Panc1 (cell line): ENCODE results near the gene NCBP1. TPM values are rescaled to one million over a fixed set of nuclear protein-coding genes. Genes with fewer than 3 reads are reported as not detected.

ENCODE experiments used
- ATAC-seq: fragments of 200-7000 bp; cut with Tn5 transposase; 2 replicates; pipeline ENCODE4 v1.9.1; 2020; ENCODE audit warnings: mild to moderate bottlenecking, moderate library complexity
- BruUV-seq: library from RNA; stranded (reverse); fragments of 400-500 nt; replicated peaks from 2 replicates; lab custom pipeline; 2021; lab: Mats Ljungman, UMichigan
- CTCF ChIA-PET: fragments of 300-600 bp; sonication (Branson Sonifier 250); formaldehyde crosslinking; loops from one replicate; lab custom pipeline; 2022; ENCODE audit warnings: antibody characterized with exemption; lab: Charles Lee
- POLR2A ChIA-PET: fragments of 300-600 bp; sonication (Branson Sonifier 250); formaldehyde crosslinking; loops from one replicate; lab custom pipeline; 2022; ENCODE audit warnings: antibody characterized with exemption; lab: Charles Lee
- DNase-seq: peaks from one replicate; pipeline ENCODE4 v3.0.0-alpha.2; 2010; ENCODE audit warnings: low read depth, low spot score
- H3K27ac ChIP-seq: 2 replicates; pipeline ENCODE4 v1.5.1; 2011; ENCODE audit warnings: mild to moderate bottlenecking, low read length, inconsistent platforms
- H3K27me3 ChIP-seq: fragments of 200-500 bp; sonication (Bioruptor generic); 2 replicates; pipeline ENCODE4 v1.6.0; 2014; ENCODE audit warnings: low read length, inconsistent platforms; ENCODE audit not compliant: control insufficient read depth, insufficient read depth
- H3K36me3 ChIP-seq: fragments of 200-500 bp; sonication (Bioruptor generic); 2 replicates; pipeline ENCODE4 v1.5.1; 2014; ENCODE audit warnings: inconsistent platforms, mild to moderate bottlenecking, low read length, moderate library complexity; ENCODE audit not compliant: control insufficient read depth, insufficient read depth
- H3K4me1 ChIP-seq: 2 replicates; pipeline ENCODE4 v1.5.1; 2011; ENCODE audit warnings: inconsistent platforms, mild to moderate bottlenecking, low read length, moderate library complexity; ENCODE audit not compliant: control insufficient read depth, insufficient read depth
- H3K4me3 ChIP-seq, 2 experiments: 2 replicates each; pipeline ENCODE4 v1.5.1; 2011 to 2012; ENCODE audit warnings: low read depth in 2 of 2, low read length in 2 of 2, mild to moderate bottlenecking in 2 of 2, inconsistent platforms in 1 of 2, moderate library complexity in 1 of 2
- H3K9me3 ChIP-seq: fragments of 200-500 bp; sonication (Bioruptor generic); 2 replicates; pipeline ENCODE4 v1.5.1; 2014; ENCODE audit warnings: low read depth, mild to moderate bottlenecking, inconsistent platforms, low read length, moderate library complexity; ENCODE audit not compliant: control insufficient read depth, insufficient read depth
- POLR2AphosphoS5 ChIP-seq: IDR thresholded peaks from 2 replicates; pipeline ENCODE4 v1.6.1; 2012; ENCODE audit warnings: mild to moderate bottlenecking, low read depth, low read length, moderate library complexity
- SIN3A ChIP-seq: IDR thresholded peaks from 2 replicates; pipeline ENCODE4 v1.6.1; 2012; ENCODE audit warnings: low read depth, mild to moderate bottlenecking, low read length, moderate library complexity, borderline replicate concordance; ENCODE audit not compliant: insufficient read depth
- TCF7L2 ChIP-seq: IDR thresholded peaks from 2 replicates; pipeline ENCODE4 v1.6.1; 2011; ENCODE audit warnings: mild to moderate bottlenecking, low read depth, low read length, inconsistent platforms
- in situ Hi-C: cut with HindIII; loops from 2 replicates; pipeline ENCODE4 v1.10.0; 2016; ENCODE audit warnings: low sequenced_read_pairs, low pct_unique_long_range_greater_than_20kb
- intact Hi-C: fragments of 100-400 bp; cut with micrococcal nuclease; formaldehyde crosslinking; loops from one replicate; pipeline ENCODE4 v1.10.0; 2022; ENCODE audit not compliant: unreplicated experiment
- total RNA-seq: library from RNA; stranded (reverse); gene quantifications from one replicate; pipeline ENCODE4 v1.2.1, GENCODE V29; 2021; ENCODE audit not compliant: unreplicated experiment
- TF ChIP-seq, protein P1 (sequence below), 2 experiments: IDR thresholded peaks; 2 replicates each; pipeline ENCODE4 v1.6.1; 2011 to 2012; ENCODE audit warnings: low read depth in 2 of 2, control low read depth in 1 of 2, low read length in 1 of 2, mild to moderate bottlenecking in 1 of 2, moderate library complexity in 1 of 2; ENCODE audit not compliant: insufficient read depth in 1 of 2
- TF ChIP-seq, protein P2 (sequence below): fragments of 450-650 bp; IDR thresholded peaks from 2 replicates; pipeline ENCODE4 v1.5.1; 2017; ENCODE audit warnings: mild to moderate bottlenecking

NCBP1 gene
- total RNA-seq, 1 experiment from 2014 or later: 30.1 TPM

DNA sequence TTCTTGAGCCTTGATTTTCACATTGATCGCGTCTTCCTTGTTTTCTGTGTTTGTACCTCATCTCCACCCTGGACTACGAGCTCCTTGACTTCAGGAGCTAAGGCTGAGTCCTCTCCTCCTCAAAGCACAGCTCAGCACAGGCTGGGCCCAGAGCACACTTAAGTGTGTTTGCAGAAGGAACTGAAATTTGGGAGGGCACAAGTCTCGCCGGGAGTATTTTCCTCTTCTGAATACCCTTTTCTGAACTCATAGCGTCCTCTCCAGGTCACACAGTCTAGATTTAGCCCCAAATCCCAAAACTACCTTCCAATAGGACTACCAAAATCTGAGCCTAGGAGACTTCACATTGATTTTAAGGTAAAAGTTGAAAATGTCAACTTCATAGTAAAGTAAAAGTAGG, 42.1 kb upstream of the NCBP1 start:
- intact Hi-C loops: no loop called here

DNA sequence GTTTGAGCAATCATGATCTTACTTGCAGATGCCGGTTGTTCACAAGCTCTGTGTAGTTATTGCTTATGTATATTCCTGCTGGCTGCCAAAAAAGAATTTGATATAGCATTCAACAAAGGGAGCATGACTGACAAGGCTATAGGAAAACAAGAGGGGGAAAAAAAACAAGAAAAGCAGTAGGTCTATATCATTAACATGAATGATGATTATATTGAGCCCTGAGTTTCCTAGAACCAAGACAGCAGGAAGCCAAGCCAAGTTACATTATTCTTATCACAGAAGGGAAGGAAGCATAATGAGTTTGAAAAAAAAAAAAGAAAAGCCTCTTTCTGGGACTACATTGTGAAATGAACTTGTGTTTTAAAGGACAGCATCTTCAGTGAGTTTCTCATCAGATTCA, 41.5 kb upstream of the NCBP1 start:
- Histone ChIP-seq H3K4me3 (no peak overlapping the region), H3K9me3 (no peaks in the 10 kb centered on the region), H3K36me3 (no peaks in the 10 kb centered on the region), H3K27me3 (no peaks in the 10 kb centered on the region), H3K4me1 (no peaks in the 10 kb centered on the region), H3K27ac (no peak overlapping the region)
- TF ChIP-seq, protein P1, sequence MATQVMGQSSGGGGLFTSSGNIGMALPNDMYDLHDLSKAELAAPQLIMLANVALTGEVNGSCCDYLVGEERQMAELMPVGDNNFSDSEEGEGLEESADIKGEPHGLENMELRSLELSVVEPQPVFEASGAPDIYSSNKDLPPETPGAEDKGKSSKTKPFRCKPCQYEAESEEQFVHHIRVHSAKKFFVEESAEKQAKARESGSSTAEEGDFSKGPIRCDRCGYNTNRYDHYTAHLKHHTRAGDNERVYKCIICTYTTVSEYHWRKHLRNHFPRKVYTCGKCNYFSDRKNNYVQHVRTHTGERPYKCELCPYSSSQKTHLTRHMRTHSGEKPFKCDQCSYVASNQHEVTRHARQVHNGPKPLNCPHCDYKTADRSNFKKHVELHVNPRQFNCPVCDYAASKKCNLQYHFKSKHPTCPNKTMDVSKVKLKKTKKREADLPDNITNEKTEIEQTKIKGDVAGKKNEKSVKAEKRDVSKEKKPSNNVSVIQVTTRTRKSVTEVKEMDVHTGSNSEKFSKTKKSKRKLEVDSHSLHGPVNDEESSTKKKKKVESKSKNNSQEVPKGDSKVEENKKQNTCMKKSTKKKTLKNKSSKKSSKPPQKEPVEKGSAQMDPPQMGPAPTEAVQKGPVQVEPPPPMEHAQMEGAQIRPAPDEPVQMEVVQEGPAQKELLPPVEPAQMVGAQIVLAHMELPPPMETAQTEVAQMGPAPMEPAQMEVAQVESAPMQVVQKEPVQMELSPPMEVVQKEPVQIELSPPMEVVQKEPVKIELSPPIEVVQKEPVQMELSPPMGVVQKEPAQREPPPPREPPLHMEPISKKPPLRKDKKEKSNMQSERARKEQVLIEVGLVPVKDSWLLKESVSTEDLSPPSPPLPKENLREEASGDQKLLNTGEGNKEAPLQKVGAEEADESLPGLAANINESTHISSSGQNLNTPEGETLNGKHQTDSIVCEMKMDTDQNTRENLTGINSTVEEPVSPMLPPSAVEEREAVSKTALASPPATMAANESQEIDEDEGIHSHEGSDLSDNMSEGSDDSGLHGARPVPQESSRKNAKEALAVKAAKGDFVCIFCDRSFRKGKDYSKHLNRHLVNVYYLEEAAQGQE (IDR thresholded peaks at IDR 0.05; ENCODE audit: insufficient read depth in 1 of 2, low read depth in 2 of 2, low read length in 1 of 2): no peak
- TF ChIP-seq POLR2AphosphoS5 (no peak), SIN3A (no peak), TCF7L2 (no peak)
- TF ChIP-seq, protein P2, sequence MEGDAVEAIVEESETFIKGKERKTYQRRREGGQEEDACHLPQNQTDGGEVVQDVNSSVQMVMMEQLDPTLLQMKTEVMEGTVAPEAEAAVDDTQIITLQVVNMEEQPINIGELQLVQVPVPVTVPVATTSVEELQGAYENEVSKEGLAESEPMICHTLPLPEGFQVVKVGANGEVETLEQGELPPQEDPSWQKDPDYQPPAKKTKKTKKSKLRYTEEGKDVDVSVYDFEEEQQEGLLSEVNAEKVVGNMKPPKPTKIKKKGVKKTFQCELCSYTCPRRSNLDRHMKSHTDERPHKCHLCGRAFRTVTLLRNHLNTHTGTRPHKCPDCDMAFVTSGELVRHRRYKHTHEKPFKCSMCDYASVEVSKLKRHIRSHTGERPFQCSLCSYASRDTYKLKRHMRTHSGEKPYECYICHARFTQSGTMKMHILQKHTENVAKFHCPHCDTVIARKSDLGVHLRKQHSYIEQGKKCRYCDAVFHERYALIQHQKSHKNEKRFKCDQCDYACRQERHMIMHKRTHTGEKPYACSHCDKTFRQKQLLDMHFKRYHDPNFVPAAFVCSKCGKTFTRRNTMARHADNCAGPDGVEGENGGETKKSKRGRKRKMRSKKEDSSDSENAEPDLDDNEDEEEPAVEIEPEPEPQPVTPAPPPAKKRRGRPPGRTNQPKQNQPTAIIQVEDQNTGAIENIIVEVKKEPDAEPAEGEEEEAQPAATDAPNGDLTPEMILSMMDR: no peak
- in situ Hi-C loops: no loop called here
- ATAC-seq: no peak
- intact Hi-C loops: no loop called here
- BruUV-seq: no TSS peak
- DNase-seq: no peak
- ChIA-PET CTCF (no interaction called here), POLR2A (no interaction called here)

More for the DNA sequence above, 42.1 kb upstream of the NCBP1 start:
- TF ChIP-seq SIN3A: no peak
- no peak for TF ChIP-seq POLR2AphosphoS5
- TF ChIP-seq, protein P2: no peak
- TF ChIP-seq TCF7L2: no peak
- TF ChIP-seq, protein P1 (IDR thresholded peaks at IDR 0.05; ENCODE audit: insufficient read depth in 1 of 2, low read depth in 2 of 2, low read length in 1 of 2): no peak
- no TSS peak for BruUV-seq
- no peaks in the 10 kb centered on the region for H3K27me3 ChIP-seq
- in situ Hi-C loops: no loop called here
- no peak overlapping the region for H3K27ac ChIP-seq
- DNase-seq (no peak), ATAC-seq (no peak)
- no peak overlapping the region for H3K4me3 ChIP-seq
- POLR2A ChIA-PET: no interaction called here
- no peaks in the 10 kb centered on the region for H3K4me1 ChIP-seq
- no peaks in the 10 kb centered on the region for H3K36me3 ChIP-seq
- no peaks in the 10 kb centered on the region for H3K9me3 ChIP-seq
- CTCF ChIA-PET: no interaction called here
